Colon (tissue), 2 donors: ENCODE measurements around the gene IRF7.

Experiments used
- FAIRE-seq: peaks from 2 replicates; lab custom pipeline; 2012; peaks lifted over from hg19 to GRCh38; lab: Jason Lieb, UNC
- donor health status: control.
- donor health status: control.

The IRF7 gene

DNA sequence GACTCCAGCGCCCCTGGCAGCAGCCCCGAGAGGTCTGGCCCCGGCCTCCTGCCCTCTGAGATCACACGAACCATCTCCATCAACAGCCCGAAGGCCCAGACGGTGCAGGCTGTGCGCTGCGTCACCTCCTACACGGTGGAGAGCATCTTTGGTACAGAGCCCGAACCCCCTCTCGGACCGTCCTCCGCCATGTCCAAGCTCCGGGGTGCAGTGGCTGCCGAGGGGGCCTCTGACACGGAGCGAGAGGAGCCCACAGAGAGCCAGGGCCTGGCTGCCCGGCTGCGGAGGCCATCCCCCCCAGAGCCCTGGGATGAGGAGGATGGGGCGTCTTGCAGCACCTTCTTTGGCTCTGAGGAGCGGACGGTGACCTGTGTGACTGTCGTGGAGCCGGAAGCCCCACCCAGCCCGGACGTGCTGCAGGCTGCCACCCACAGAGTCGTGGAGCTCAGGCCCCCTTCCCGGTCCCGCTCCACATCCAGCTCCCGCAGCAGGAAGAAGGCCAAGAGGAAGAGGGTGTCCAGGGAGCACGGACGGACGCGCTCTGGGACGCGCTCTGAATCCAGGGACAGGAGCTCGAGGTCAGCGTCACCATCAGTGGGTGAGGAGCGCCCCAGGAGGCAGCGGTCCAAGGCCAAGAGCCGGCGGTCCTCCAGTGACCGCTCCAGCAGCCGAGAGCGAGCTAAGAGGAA, 7.6 kb downstream of the IRF7 start:
- FAIRE-seq, result no peak

DNA sequence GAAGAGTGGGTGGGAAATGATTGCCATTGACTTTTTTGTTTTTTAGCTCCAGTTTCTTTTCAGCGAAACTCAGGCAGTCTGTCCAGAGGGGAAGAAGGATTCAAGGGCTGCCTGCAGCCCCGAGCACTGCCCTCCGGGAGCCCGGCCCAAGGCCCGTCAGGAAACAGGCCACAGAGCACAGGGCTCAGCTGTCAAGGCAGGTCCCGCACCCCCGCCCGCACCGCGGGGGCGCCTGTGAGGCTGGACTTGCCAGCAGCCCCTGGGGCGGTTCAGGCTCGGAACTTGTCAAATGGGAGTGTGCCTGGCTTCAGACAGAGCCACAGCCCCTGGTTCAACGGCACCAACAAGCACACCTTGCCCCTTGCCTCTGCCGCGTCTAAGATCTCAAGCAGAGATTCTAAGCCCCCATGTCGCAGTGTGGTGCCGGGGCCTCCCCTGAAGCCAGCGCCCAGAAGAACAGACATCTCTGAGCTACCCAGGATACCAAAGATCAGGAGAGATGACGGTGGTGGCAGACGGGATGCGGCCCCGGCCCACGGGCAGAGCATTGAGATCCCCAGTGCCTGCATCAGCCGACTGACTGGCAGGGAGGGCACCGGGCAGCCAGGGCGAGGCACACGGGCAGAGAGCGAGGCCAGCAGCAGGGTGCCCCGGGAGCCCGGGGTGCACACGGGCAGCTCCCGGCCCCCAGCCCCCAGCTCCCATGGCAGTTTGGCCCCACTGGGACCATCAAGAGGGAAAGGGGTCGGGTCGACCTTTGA, 8.6 kb downstream of the IRF7 start:
- FAIRE-seq, result no peak

DNA sequence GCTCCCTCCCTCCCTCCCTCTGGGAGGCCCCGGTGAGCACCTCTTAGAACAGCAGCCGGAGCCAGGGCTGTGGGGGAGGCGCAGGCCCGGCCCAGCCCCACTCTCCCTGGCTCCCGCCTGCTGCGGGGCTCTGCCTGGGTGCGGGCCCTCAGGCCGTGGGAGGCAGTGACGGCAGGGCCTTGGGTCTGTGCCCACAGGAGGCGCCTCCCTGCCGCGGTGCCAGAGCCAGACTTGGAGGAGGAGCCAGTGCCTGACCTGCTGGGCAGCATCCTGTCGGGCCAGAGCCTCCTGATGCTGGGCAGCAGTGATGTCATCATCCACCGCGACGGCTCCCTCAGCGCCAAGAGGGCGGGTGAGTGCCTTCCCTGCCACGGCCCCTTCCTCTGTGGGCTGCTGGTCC, 9.5 kb downstream of the IRF7 start:
- FAIRE-seq, result no peak

DNA sequence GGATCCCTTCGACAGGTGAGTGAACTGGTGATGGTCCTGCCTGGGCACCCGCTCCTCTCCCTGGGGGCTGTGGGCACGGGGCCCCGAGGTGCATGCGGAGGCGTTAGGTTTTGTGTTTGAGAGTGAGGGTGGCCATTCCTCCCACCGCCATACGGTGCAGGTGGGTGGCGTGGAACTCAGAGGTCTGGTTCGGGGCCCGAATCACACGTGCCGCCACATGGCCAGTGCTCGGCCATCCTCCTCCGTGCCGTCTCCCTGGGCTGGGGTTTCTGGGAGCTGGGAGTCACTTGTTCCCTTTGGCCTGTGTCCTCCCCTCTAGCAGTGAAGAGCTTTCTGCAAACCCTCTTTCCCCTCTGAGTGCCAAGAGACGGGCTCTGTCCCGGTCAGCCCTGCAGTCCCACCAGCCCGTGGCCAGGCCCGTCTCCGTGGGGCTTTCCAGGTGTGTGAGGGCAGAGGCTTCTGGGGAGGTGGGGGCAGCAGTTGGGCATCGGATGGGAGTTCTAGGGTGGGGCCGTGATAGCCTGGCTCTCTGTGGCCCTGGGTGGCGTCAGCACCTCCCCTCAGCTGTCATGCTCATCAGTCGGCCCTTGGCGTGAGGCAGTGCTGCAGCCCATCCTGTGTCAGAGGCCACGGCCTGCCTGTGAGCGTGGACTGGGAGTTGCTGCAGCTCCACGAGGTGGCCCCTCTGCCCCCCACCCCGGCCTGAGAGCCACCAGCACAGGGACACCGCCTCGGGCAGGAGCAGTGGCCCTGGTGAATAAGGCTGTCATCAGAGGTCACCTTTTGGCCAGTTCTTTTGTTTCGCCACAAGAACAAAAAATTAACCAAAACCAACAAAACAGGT, 10.2 kb downstream of the IRF7 start:
- no peak for FAIRE-seq

DNA sequence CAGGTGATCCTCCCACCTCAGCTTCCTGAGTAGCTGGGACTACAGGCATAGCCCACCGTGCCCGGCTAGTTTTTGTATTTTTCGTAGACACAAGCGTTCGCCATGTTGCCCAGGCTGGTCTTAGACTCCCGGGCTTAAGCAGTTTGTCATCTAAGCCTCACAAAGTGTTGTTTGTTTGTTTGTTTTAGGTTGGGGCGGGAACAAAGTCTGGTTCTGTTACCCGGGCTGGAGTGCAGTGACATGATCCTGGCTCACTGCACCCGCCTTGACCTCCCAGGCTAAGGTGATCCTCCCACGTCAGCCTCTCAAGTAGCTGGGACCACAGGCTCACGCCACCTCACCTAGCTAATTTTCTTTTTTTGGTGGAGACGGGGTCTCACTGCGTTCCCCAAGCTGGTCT, 12.6 kb downstream of the IRF7 start:
- FAIRE-seq, result no peak

DNA sequence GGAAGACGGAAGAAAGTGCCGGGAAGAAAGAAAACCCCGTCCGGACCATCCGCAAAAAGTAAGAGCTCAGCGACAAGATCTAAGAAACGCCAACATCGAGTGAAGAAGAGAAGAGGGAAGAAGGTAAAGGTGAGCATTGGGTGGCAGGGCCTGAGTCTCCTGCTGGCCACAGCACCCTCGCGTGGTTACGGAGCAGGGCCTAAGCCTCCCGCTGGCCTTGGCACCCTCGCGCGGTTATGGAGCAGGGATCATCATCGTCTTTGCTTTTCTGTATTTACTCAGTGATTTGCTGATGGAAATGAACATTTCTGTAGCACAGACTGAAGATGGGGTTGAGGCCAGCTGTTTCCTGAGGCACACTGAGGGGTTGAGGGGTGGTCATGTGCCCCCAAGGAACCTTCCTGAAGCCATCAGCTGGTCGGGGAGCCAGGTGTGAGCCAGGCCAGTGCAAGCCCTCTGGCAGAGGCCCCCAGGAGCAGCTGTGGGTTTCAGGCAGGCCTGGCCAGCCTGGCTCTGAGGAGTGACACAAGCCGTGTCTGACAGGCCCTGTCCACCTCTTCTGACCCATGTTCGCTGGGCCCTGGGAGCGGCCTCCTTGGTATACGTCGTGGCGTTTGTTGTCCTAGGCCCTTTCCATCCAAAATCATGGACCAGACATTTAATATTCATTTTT, 14.0 kb downstream of the IRF7 start:
- no peak for FAIRE-seq

DNA sequence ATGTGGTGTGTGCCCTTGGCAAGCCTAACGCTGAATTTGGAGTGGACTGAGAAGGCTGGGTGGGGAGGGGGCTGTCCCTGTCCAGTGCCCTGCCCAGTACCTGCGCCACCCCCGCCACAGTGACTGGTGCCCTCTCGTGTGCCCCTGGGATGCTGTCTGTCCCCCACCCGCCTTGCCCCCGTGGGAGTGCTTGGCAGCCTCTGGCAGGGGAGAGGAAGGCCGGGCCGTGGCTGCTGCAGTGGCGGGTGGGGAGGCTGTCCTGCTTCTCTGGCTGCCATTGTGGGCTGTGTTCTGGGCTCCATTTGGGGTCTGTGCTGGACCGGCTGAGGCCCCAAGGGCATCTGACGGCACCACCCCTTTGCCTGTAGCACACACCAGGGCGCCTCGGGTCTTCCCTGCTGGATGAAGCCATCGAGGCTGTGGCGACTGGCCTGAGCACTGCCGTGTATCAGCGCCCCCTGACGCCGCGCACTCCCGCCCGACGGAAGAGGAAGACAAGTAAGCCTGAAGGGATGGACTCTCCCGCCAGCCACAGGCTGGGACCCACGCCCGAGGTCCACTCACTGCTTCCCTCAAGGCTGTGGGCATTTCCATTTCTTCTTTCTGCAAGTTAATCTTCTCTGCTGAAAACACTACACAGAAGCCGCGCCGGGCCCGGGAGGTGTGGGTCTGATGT, 17.6 kb downstream of the IRF7 start:
- FAIRE-seq, result no peak

DNA sequence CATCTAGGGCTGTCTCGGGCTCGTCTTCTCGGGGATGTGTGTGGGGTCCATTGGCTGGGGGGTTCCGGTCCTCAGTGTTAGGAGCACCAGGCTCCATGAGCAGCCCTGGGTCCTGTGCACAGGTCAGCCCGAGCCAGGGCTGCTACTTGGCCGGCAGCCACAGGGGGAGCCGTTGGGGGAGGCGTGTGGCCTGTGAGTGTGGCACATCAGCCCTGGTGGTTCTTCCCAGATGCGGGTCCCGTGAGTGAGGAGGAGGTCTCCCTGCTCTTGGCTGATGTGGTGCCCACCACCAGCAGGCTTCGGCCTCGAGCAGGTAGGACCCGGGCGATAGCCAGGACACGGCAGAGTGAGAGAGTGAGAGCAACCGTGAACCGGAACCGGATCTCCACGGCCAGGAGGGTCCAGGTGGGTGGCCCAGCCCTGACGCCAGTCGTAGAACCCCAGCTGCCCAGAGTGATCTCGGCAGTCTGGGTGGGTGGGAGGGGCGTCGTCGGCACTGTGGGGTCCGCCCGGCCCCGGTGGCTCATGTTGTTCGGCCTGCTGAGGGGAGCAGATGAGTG, 18.5 kb downstream of the IRF7 start:
- no peak for FAIRE-seq

DNA sequence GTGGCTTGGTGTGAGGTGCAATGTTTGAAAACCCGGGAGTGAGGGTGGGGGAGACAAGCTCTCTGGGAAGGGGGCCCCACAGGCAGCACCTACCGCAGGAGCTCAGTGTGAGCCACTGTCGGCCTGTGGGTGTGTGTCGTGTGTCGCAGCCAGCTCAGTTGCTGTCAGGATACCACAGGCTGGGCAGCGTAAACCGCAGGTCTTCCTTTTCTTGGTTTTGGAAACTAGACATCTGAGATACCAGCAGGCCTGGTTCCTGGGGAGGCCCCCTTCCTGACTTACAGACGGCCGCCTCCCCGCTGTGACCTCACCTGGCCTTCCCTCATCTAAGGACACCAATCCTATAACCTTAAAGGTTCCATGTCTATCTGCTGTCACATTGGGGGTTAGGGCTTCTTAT, 19.4 kb downstream of the IRF7 start:
- FAIRE-seq, result no peak

DNA sequence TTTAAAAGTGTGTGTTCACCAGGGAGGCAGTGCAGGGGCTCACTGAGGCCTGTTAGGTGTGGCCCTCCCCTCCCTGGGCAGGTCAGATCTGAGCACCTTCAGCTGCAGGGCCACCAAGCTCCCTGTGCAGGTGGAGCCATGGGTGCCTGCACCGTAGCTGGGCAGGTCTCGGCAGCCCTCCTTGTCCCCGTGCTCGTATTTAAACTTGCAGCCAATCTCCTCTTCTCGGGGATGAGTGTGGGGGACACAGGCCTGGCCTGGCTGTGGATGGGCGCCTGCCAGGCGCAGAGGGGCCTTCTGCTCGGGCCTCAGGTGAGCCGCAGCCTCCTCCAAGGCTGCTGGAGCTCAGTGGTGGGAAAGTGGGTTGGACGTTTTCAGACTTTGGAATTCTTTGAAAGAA, 20.4 kb downstream of the IRF7 start:
- no peak for FAIRE-seq

DNA sequence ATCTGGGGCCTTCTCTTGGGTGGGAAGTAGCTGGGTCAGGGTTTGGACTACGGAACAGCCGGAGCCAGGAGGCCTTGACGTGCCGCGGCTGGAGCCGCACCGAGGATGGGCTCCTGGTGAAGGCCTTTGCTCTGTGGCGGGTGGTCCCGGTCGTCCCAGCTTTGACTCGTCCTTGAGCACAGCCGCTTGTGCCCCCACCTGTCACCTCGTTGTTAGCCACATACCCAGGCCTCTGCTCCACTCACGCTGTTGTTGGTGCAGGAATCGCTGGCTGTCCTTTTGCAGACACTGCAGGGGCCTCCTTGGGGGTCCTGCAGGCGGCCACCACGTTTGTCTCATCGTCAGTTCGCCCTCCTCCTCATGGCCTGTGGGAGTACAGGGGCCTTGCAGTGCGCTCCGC, 22.4 kb downstream of the IRF7 start:
- FAIRE-seq, result no peak

DNA sequence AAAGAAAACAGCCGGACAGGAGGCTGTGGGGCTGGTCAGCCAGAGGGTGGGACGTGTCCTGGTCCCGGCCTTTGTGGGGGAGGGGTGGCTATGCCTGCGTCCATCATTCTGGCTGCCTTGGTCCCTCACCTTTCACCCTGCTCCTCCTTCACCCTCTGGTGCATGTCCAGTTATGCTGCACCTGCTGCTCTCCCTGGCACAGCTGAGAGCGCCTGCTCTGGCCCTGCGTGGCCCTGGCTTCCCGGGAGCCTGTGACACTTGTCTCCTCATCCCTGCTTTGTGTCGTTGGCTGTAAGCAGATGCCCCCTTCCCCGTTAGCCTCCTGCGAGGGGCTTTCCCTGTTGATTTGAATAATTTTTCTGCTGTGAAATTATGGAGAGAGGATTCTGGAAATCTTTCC, 22.8 kb downstream of the IRF7 start:
- no peak for FAIRE-seq

DNA sequence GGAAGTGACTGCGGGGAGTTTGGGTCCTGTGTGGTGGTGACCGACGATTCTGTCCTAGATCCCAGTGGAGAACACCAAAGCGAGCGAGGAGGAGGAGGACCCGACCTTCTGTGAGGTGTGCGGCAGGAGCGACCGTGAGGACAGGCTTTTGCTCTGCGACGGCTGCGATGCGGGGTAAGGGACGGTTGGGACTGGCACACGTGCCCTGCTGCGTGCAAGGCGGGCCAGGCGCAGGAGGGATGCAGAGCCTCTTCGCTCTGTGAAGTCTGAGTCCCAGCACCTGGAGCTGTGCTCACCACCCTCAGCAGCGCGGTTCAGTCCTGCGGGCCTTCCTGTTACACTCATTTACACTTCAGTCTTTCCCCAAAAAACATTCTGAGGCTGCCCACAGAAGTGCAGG, 23.2 kb downstream of the IRF7 start:
- FAIRE-seq, result no peak

DNA sequence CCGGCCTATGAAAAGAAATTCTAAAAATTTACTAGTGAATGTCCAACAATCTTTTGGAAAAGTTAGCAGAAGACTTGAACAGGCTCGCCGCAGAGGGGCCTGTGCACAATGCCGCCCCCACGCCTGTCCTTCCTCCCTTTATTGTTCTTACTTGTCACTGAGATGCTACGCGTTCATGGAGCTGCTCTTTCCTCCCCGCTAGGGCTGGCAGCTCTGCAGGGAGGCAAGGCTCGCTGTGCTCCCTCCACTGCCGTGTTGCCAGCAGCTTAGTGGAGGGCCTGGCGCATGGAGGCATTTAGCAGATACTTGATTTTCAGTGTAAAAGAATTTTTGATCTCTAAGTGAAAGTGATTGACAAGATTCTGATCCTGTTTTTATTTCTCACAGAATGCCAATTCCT, 24.8 kb downstream of the IRF7 start:
- no peak for FAIRE-seq

DNA sequence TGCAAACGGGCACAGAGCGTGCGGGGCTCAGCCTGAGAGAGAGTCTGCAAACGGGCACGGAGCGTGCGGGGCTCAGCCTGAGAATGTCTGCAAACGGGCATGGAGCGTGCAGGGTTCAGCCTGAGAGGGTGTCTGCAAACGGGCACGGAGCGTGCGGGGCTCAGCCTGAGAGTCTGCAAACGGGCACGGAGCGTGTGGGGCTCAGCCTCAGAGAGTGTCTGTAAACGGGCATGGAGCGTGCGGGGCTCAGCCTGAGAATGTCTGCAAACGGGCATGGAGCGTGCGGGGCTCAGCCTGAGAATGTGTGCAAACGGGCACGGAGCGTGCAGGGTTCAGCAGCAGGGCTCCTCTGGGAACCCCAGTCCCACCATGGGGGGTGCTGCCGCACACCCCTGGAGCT, 26.0 kb downstream of the IRF7 start:
- FAIRE-seq, result no peak

DNA sequence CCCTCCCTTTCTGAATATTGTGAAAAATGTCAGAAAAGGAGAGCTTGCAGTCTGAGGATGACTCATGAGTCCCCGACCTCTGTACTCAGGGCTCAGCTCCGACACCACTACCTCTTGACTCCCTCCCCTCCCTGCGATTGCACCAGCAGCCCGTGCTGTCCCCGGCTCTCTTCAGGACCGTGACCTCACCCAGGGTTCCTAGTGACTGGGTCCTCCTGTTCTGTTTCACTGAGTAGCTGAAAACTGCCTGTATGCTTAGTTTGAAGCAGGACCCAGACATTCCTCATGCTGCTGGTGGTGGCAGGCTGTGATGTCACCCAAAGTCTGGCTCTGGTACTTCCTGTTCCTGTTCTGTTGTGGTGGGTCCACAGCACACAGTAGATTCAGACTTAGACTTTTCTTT, 27.8 kb downstream of the IRF7 start:
- no peak for FAIRE-seq

DNA sequence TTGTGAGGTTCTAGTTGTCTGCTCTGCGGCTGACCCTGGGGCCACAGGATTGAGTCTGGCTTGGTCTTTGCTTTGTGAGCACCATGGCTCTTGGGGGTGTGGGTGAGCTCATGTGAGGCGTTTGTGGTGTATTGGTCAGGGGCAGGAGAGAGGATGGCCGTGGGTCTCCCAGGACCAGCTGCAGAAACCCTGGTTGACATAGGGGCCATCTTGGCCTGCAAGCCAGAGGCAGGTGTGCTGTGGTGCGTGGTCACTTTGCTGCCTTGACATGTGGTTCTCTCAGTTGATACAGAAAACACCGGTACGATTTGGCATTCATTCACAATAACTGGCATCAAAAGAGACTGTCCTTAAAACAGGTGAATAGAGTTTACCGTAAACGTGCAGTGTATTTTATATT, 28.2 kb downstream of the IRF7 start:
- FAIRE-seq, result no peak

DNA sequence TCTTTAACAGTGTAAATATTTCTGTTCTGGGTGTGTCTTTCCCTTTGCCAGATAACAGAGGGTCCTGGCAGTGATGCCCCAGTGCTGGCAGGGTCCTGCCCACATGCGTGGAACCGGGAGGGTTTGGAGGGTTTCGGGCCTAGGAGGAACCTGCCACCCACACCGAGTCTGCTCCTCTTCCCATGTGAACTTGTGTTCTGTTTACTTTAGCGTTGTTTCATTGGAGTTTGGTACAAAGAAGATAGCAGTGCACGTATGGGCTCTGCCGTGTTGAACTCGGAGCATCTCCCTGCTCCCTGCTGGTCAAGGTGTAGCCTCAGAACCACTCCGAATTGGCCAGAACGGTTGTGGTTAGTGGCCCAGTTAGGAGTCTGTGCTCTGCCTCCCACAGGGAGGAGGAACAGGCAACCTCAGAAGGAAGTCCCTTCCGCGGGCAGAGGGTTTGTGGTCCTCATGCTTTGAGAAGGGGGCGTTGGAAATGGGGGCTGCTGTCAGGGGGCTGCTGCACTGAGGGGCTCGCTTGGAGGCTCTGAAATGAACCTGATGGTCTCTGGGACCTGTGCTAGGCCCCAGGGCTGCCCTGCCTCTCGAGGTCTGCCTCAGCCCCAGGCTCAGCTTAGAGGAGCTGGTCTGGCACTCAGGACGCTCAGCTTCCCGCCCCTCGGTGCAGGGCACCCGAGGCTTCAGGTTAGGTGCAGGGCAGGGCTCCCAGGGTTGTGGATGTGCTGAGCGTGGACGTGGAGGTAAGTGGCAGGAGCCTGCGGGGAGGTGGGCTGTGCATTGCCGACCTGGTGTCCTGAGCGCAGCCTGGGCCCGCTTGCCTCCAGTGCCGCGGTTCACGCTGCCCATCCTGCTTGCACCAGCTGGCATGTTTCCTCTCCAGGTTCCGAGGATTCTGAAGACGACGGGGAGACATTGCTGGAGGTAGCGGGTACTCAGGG, 29.1 kb downstream of the IRF7 start:
- FAIRE-seq, result no peak

DNA sequence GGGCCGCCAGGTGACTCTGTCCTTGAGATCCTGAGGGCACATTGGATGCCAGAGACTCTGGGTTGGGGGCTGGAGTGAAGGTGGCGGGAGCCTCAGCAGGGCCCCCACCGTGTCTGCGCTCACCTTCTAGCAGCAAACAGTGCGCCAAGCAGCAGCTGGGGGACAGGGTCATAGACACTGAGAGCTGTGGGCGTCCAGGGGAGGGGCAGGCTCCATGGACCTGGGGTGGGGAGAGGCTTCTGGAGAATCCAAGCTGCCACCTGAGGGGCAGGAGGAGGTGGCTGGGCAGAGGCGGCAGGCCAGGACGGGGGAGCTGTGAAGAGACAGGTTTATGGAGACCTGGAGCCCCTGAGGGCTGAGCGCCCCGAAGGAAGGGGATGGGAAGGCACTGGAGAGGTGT, 31.5 kb downstream of the IRF7 start:
- FAIRE-seq, result no peak

DNA sequence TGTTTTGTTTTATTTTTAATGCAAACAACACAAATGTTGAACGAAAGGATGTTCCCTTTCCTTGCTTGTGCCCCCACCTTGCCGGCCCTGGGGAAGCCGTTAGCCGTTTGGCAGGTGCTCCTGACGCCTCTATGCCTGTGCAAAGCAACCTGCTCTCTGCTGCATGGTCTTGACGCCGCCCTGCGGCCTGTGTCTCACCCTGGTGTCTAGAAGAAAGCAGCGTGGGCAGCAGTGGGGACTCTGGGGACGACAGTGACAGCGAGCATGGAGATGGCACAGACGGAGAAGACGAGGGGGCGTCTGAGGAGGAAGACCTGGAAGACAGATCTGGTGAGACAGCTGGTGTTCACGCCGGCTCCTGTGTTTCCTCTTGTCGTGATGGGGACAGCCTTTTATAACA, 34.0 kb downstream of the IRF7 start:
- FAIRE-seq, result no peak

DNA sequence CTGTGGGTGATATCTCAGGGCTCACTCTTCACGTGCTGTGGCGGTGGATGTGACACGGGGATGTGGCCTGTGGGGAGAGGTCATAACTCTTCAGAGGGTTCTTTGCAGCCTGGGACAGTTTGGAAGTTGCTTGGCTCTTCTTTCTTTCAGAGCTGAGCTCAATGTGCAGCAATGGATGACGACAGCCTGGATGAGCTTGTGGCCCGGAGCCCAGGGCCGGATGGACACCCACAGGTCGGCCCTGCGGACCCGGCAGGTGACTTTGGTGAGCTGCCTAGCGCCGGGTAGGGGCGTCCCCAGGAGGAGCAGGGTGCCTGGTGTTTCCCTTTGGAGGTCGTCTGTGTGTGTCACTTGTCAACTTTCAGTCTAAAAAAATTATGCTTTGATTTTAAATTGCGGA, 34.4 kb downstream of the IRF7 start:
- no peak for FAIRE-seq
